ENCODE measurements around the gene AKNAD1. TPM values are rescaled to one million over a fixed set of nuclear protein-coding genes. Genes with fewer than 3 reads are reported as not detected.

The AKNAD1 gene
- total RNA-seq, 1 experiment from 2014 or later, result 0.07 TPM

GRCh38 chr1:108845991-108846390, 10.9 kb downstream of the AKNAD1 start:
- no peaks in the 10 kb centered on the region for H3K9me2 ChIP-seq (replicated peaks; ENCODE audit: low read length)
- no peak overlapping the region for H3K27ac ChIP-seq (ENCODE audit: low read length)
- CTCF ChIA-PET, result no interaction called here
- H3K79me2 ChIP-seq (ENCODE audit: low read length), result no peaks in the 10 kb centered on the region
- no peaks in the 10 kb centered on the region for H3K36me3 ChIP-seq (ENCODE audit: low read depth, low read length)
- TF ChIP-seq EZH2 (IDR thresholded peaks at IDR 0.05; ENCODE audit: low read length, unreplicated experiment) (no peak), CTCF (conservative IDR thresholded peaks at IDR 0.05; ENCODE audit: low read depth, low read length) (no peak), EZH2phosphoT487 (IDR thresholded peaks at IDR 0.05; ENCODE audit: borderline replicate concordance, low read length) (no peak)
- POLR2A ChIA-PET (ENCODE audit: unreplicated experiment), result no interaction called here
- no TSS peak for BruUV-seq (replicated peaks)
- intact Hi-C loops (cut with micrococcal nuclease), result no loop called here
- no peak overlapping the region for H2AFZ ChIP-seq (ENCODE audit: low read length)
- H3K9me3 ChIP-seq (ENCODE audit: low read length), result no peaks in the 10 kb centered on the region
- H3K4me2 ChIP-seq (ENCODE audit: low read length), result no peak overlapping the region
- H3K4me3 ChIP-seq (ENCODE audit: low read length), result no peak overlapping the region
- H3K9ac ChIP-seq (ENCODE audit: low read length), result no peak overlapping the region
- no peaks in the 10 kb centered on the region for H3K27me3 ChIP-seq (ENCODE audit: low read length)
- no peaks in the 10 kb centered on the region for H4K20me1 ChIP-seq (ENCODE audit: low read length)
- no peaks in the 10 kb centered on the region for H3K4me1 ChIP-seq (ENCODE audit: insufficient read depth, low read length)
- no peak for DNase-seq
- no peak for ATAC-seq
- no peaks in the 10 kb centered on the region for H3F3A ChIP-seq (ENCODE audit: low read length, unreplicated experiment)

DNA sequence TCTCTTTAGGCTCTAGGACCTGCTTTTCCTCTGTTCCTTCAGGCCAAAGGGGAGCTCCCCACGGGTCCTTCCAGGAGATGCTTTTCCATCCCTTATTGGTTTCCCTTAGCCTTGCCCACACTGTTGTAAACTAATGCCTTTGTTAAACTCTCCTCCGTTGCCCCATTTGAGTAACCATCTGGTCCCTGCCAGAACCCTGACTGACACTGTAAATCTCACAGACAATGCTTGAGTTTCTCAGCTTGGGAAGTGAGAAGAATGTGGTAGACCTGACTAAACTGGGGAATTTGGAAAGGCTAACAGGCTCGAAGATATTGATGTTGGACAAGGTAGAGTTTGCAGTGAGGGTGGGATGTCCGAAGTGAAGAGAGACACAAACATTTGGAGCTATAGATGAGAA, 11.4 kb downstream of the AKNAD1 start:
- H3K27me3 ChIP-seq (ENCODE audit: low read length), result no peaks in the 10 kb centered on the region
- no peak overlapping the region for H3K9ac ChIP-seq (ENCODE audit: low read length)
- H3K4me1 ChIP-seq (ENCODE audit: insufficient read depth, low read length), result no peaks in the 10 kb centered on the region
- ChIA-PET POLR2A (ENCODE audit: unreplicated experiment) (no interaction called here), CTCF (no interaction called here)
- no peaks in the 10 kb centered on the region for H3K9me3 ChIP-seq (ENCODE audit: low read length)
- no peaks in the 10 kb centered on the region for H3K79me2 ChIP-seq (ENCODE audit: low read length)
- no peak for DNase-seq
- no peaks in the 10 kb centered on the region for H3K36me3 ChIP-seq (ENCODE audit: low read depth, low read length)
- intact Hi-C loops (cut with micrococcal nuclease), result no loop called here
- ATAC-seq, result no peak
- H4K20me1 ChIP-seq (ENCODE audit: low read length), result no peaks in the 10 kb centered on the region
- H3K4me3 ChIP-seq (ENCODE audit: low read length), result no peak overlapping the region
- no peak overlapping the region for H3K4me2 ChIP-seq (ENCODE audit: low read length)
- no peak overlapping the region for H2AFZ ChIP-seq (ENCODE audit: low read length)
- BruUV-seq (replicated peaks), result no TSS peak
- no peaks in the 10 kb centered on the region for H3K9me2 ChIP-seq (replicated peaks; ENCODE audit: low read length)
- H3K27ac ChIP-seq (ENCODE audit: low read length), result no peak overlapping the region
- no peak for TF ChIP-seq EZH2 (IDR thresholded peaks at IDR 0.05; ENCODE audit: low read length, unreplicated experiment)
- no peak for TF ChIP-seq EZH2phosphoT487 (IDR thresholded peaks at IDR 0.05; ENCODE audit: borderline replicate concordance, low read length)
- no peak for TF ChIP-seq CTCF (conservative IDR thresholded peaks at IDR 0.05; ENCODE audit: low read depth, low read length)
- no peaks in the 10 kb centered on the region for H3F3A ChIP-seq (ENCODE audit: low read length, unreplicated experiment)

DNA sequence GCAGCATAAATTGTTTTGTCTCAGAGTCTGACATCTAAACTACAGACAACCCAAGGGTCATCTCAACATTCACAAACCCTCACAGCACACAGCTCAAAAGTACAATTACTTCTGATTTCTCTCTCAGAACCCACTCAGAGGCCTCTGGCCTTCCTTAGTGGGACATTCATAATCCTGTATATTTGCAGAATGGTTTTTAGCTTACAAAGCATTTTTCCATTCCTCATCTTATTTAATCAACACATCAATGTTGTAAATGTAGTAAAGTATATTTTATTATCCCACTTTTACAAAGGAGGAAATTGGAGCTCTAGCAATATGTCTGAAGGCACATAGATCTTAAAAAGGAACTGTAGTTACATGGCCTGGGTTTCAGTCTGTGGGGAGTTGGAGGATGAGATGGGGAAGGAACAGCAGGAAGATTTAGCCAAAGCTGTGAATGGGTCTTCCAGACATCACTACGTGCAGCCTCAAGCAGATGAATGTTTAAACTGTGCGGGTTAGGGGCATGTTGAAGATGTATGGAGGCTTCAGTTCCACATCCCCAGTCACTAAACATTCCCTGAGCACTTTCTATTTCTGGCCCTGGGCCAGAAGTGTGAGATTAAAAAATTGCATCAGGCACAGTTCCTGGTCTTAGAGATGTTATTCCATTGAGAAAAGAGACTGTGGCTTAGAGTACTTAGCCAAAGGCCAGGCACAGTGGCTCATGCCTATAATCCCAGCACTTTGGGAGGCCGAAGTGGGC, 13.3 kb downstream of the AKNAD1 start:
- CTCF ChIA-PET, result no interaction called here
- H3K36me3 ChIP-seq (ENCODE audit: low read depth, low read length), result no peaks in the 10 kb centered on the region
- ATAC-seq (no peak), DNase-seq (no peak)
- H3K79me2 ChIP-seq (ENCODE audit: low read length), result no peaks in the 10 kb centered on the region
- TF ChIP-seq EZH2phosphoT487 (IDR thresholded peaks at IDR 0.05; ENCODE audit: borderline replicate concordance, low read length), result no peak
- no peak overlapping the region for H3K27ac ChIP-seq (ENCODE audit: low read length)
- POLR2A ChIA-PET (ENCODE audit: unreplicated experiment), result no interaction called here
- H3K4me3 ChIP-seq (ENCODE audit: low read length), result no peak overlapping the region
- no peaks in the 10 kb centered on the region for H3K9me2 ChIP-seq (replicated peaks; ENCODE audit: low read length)
- H3F3A ChIP-seq (ENCODE audit: low read length, unreplicated experiment), result no peaks in the 10 kb centered on the region
- no peaks in the 10 kb centered on the region for H4K20me1 ChIP-seq (ENCODE audit: low read length)
- BruUV-seq (replicated peaks), result no TSS peak
- H3K4me1 ChIP-seq (ENCODE audit: insufficient read depth, low read length), result no peaks in the 10 kb centered on the region
- H2AFZ ChIP-seq (ENCODE audit: low read length), result no peak overlapping the region
- H3K4me2 ChIP-seq (ENCODE audit: low read length), result no peak overlapping the region
- H3K9me3 ChIP-seq (ENCODE audit: low read length), result no peaks in the 10 kb centered on the region
- H3K9ac ChIP-seq (ENCODE audit: low read length), result no peak overlapping the region
- intact Hi-C loops (cut with micrococcal nuclease), result no loop called here
- no peaks in the 10 kb centered on the region for H3K27me3 ChIP-seq (ENCODE audit: low read length)

All from PC-3 (cell line).